Lung (tissue), 12 donors: ENCODE results near the gene CCDC182. TPM values are rescaled to one million over a fixed set of nuclear protein-coding genes. Genes with fewer than 3 reads are reported as not detected.

Experiments used
- ATAC-seq: fragments of 200-7000 bp; cut with Tn5 transposase; one replicate; pipeline ENCODE4 v1.9.1; 2020; ENCODE audit warnings: moderate number of reproducible peaks; ENCODE audit not compliant: insufficient read depth, low FRiP score
- DNase-seq, 3 donors: peaks; one replicate each; pipeline ENCODE4 v3.0.0-alpha.2; 2013 to 2017
- H3K27ac ChIP-seq, 2 donors: one replicate each; pipeline ENCODE4 v1.5.1; 2013; ENCODE audit warnings: mild to moderate bottlenecking in 2 of 2, moderate library complexity in 2 of 2, control low read depth in 1 of 2, inconsistent platforms in 1 of 2, low read depth in 1 of 2, low read length in 1 of 2
- H3K27me3 ChIP-seq, 3 donors: one replicate each; pipeline ENCODE4 v1.5.1; 2013; ENCODE audit warnings: low read length in 2 of 3; ENCODE audit not compliant: control insufficient read depth in 3 of 3, insufficient read depth in 3 of 3
- H3K36me3 ChIP-seq, 4 donors: one replicate each; pipeline ENCODE4 v1.5.1; 2013; ENCODE audit warnings: low read length in 4 of 4, mild to moderate bottlenecking in 1 of 4, moderate library complexity in 1 of 4; ENCODE audit not compliant: control insufficient read depth in 4 of 4, insufficient read depth in 4 of 4
- H3K4me1 ChIP-seq, 5 donors: one replicate each; pipeline ENCODE4 v1.5.1; 2013; ENCODE audit warnings: low read length in 5 of 5, mild to moderate bottlenecking in 2 of 5, moderate library complexity in 1 of 5; ENCODE audit not compliant: control insufficient read depth in 5 of 5, insufficient read depth in 5 of 5
- H3K4me3 ChIP-seq: one replicate; pipeline ENCODE4 v1.5.1; 2013; ENCODE audit warnings: mild to moderate bottlenecking, control low read depth, moderate library complexity
- H3K9ac ChIP-seq, 2 donors: one replicate each; pipeline ENCODE4 v1.5.1; 2013; ENCODE audit warnings: low read length in 2 of 2, control low read depth in 1 of 2; ENCODE audit not compliant: insufficient read depth in 1 of 2
- H3K9me3 ChIP-seq, 4 donors: one replicate each; pipeline ENCODE4 v1.5.1; 2013; ENCODE audit warnings: low read length in 3 of 4, mild to moderate bottlenecking in 1 of 4, moderate library complexity in 1 of 4; ENCODE audit not compliant: control insufficient read depth in 4 of 4, insufficient read depth in 3 of 4
- CTCF ChIP-seq: IDR thresholded peaks from 2 replicates; pipeline ENCODE4 v1.5.1; 2012; ENCODE audit warnings: mild to moderate bottlenecking; ENCODE audit errors: control extremely low read depth, extremely low read depth
- WGBS, 2 donors: extraction: QIAGEN DNeasy Blood & Tissue Kit; methylation state at CpG; one replicate each; pipeline ENCODE4 v1.1.7; 2013; 5-methylcytosine and 5-hydroxymethylcytosine counted together
- polyA plus RNA-seq, 2 donors: library from polyadenylated mRNA; stranded (reverse); fragments of 200-250 nt; gene quantifications; one replicate each; pipeline ENCODE4 v1.2.1, GENCODE V29; 2013
- total RNA-seq, 2 donors: library from RNA; depleted of rRNA in 1 of 2; stranded (reverse); fragments of >200 nt in 1 of 2; gene quantifications; one replicate each; pipeline ENCODE4 v1.2.1, GENCODE V29; 2014 to 2021
- donor health status: control.
- donor health status: control.
- donor health status: Bipolar disorder and iron deficiency.
- donor health status: healthy.
- donor health status: DM: yes; HTN: yes; CAD: no.

Gene CCDC182
- total and polyA plus RNA-seq, 4 donors = not detected

GRCh38 chr17:57735230-57735629 is 9.9 kb downstream of the CCDC182 start:
- ATAC-seq = no peak

GRCh38 chr17:57733085-57733484 is 12.0 kb downstream of the CCDC182 start:
- 94 to 98% methylated on average over 2 of the region's 2 CpGs for WGBS, 2 donors
- DNase-seq = no peak
- H3K27ac ChIP-seq = no peak overlapping the region
- no peaks in the 10 kb centered on the region for H3K36me3 ChIP-seq
- no peak for ATAC-seq
- H3K9ac ChIP-seq = no peak overlapping the region
- H3K4me1 ChIP-seq = peaks cover 0 to 8% (median 6%) of the 10 kb centered on the region in 5 donors
- H3K9me3 ChIP-seq = no peaks in the 10 kb centered on the region
- TF ChIP-seq CTCF = no peak
- H3K4me3 ChIP-seq = no peak overlapping the region
- H3K27me3 ChIP-seq = no peaks in the 10 kb centered on the region

More at GRCh38 chr17:57735230-57735629, 9.9 kb downstream of the CCDC182 start:
- Histone ChIP-seq H3K36me3 (no peaks in the 10 kb centered on the region), H3K9me3 (no peaks in the 10 kb centered on the region), H3K27ac (no peak overlapping the region), H3K4me1 (peaks cover 0 to 8% (median 6%) of the 10 kb centered on the region in 5 donors), H3K9ac (no peak overlapping the region), H3K27me3 (no peaks in the 10 kb centered on the region), H3K4me3 (no peak overlapping the region)
- 85 to 89% methylated on average over 3 of the region's 3 CpGs for WGBS, 2 donors
- no peak for DNase-seq
- TF ChIP-seq CTCF = no peak

GRCh38 chr17:57732062-57732461 is 13.0 kb downstream of the CCDC182 start:
- no peak for ATAC-seq
- no peak for TF ChIP-seq CTCF
- 76 to 84% methylated on average over 3 of the region's 3 CpGs for WGBS, 2 donors

More at GRCh38 chr17:57732062-57732461, 13.0 kb downstream of the CCDC182 start:
- Histone ChIP-seq H3K9ac (no peak overlapping the region), H3K9me3 (no peaks in the 10 kb centered on the region), H3K27me3 (no peaks in the 10 kb centered on the region), H3K4me3 (no peak overlapping the region), H3K4me1 (peaks cover 0 to 8% (median 6%) of the 10 kb centered on the region in 5 donors), H3K36me3 (no peaks in the 10 kb centered on the region), H3K27ac (no peak overlapping the region)
- DNase-seq = peak; percentile 30 to 74 (median 57)
